ENCODE results near the gene PRPSAP2.
A peak's percentile ranks its signal among the peaks of the same experiment; 100 is the strongest.
"Not testable (repeated sequence)": the region's sequence is repeated elsewhere in the genome, so short reads cannot be mapped to it uniquely, and the experiment has no call there.

Gene PRPSAP2

GRCh38 chr17:18919963-18920362, 62.0 kb downstream of the PRPSAP2 start:
- Histone ChIP-seq H3K36me3 (ENCODE audit: insufficient read depth) (no peaks in the 10 kb centered on the region), H3K9ac (peak overlapping the region; percentile 78; the same call in 1 of the 2 replicates), H3K27me3 (ENCODE audit: insufficient read depth, low read depth) (no peaks in the 10 kb centered on the region), H2AFZ (ENCODE audit: low read depth) (no peak overlapping the region), H3K4me2 (peak overlapping the region; percentile 66), H3K4me1 (ENCODE audit: low read depth, poor library complexity, severe bottlenecking) (peaks cover 56% of the 10 kb centered on the region), H3K4me3 (IDR thresholded peaks at IDR 0.05; ENCODE audit: insufficient read depth, low read depth, low read length) (no peak overlapping the region), H3K79me2 (ENCODE audit: insufficient read depth, low read depth) (peaks cover 9% of the 10 kb centered on the region; the same call in 1 of the 2 replicates), H3K27ac (peak overlapping the region; percentile 95), H4K20me1 (ENCODE audit: insufficient read depth) (no peaks in the 10 kb centered on the region)
- no peak for TF ChIP-seq CTCF (conservative IDR thresholded peaks at IDR 0.05; ENCODE audit: low read depth, low read length)

- Histone ChIP-seq H2AFZ (ENCODE audit: low read depth) (no peak overlapping the region), H3K4me1 (ENCODE audit: low read depth, poor library complexity, severe bottlenecking) (peaks cover 56% of the 10 kb centered on the region), H3K9ac (peak overlapping the region; percentile 78; the same call in 1 of the 2 replicates), H3K4me3 (IDR thresholded peaks at IDR 0.05; ENCODE audit: insufficient read depth, low read depth, low read length) (no peak overlapping the region), H3K36me3 (ENCODE audit: insufficient read depth) (no peaks in the 10 kb centered on the region), H3K27me3 (ENCODE audit: insufficient read depth, low read depth) (no peaks in the 10 kb centered on the region), H3K27ac (peak overlapping the region; percentile 95), H3K79me2 (ENCODE audit: insufficient read depth, low read depth) (peaks cover 9% of the 10 kb centered on the region; the same call in 1 of the 2 replicates), H4K20me1 (ENCODE audit: insufficient read depth) (no peaks in the 10 kb centered on the region), H3K4me2 (peak overlapping the region; percentile 66)
- no peak for TF ChIP-seq CTCF (conservative IDR thresholded peaks at IDR 0.05; ENCODE audit: low read depth, low read length)
These were observed 63.0 kb downstream of the PRPSAP2 start for GRCh38 chr17:18920911-18921441.

GRCh38 chr17:18921485-18921884, 63.6 kb downstream of the PRPSAP2 start:
- Histone ChIP-seq H3K27ac (peak overlapping the region; percentile 95), H4K20me1 (ENCODE audit: insufficient read depth) (no peaks in the 10 kb centered on the region), H2AFZ (ENCODE audit: low read depth) (no peak overlapping the region), H3K4me1 (ENCODE audit: low read depth, poor library complexity, severe bottlenecking) (peaks cover 56% of the 10 kb centered on the region), H3K36me3 (ENCODE audit: insufficient read depth) (no peaks in the 10 kb centered on the region), H3K9ac (peak overlapping the region; percentile 78), H3K79me2 (ENCODE audit: insufficient read depth, low read depth) (peaks cover 9% of the 10 kb centered on the region; the same call in 1 of the 2 replicates), H3K27me3 (ENCODE audit: insufficient read depth, low read depth) (no peaks in the 10 kb centered on the region), H3K4me3 (IDR thresholded peaks at IDR 0.05; ENCODE audit: insufficient read depth, low read depth, low read length) (no peak overlapping the region), H3K4me2 (peak overlapping the region; percentile 66)
- no peak for TF ChIP-seq CTCF (conservative IDR thresholded peaks at IDR 0.05; ENCODE audit: low read depth, low read length)

- Histone ChIP-seq H3K36me3 (ENCODE audit: insufficient read depth) (no peaks in the 10 kb centered on the region), H3K4me1 (ENCODE audit: low read depth, poor library complexity, severe bottlenecking) (peaks cover 56% of the 10 kb centered on the region), H3K27ac (peak overlapping the region; percentile 95), H3K9ac (peak overlapping the region; percentile 78), H3K79me2 (ENCODE audit: insufficient read depth, low read depth) (peaks cover 9% of the 10 kb centered on the region; the same call in 1 of the 2 replicates), H3K4me3 (IDR thresholded peaks at IDR 0.05; ENCODE audit: insufficient read depth, low read depth, low read length) (no peak overlapping the region), H4K20me1 (ENCODE audit: insufficient read depth) (no peaks in the 10 kb centered on the region), H3K27me3 (ENCODE audit: insufficient read depth, low read depth) (no peaks in the 10 kb centered on the region), H2AFZ (ENCODE audit: low read depth) (no peak overlapping the region), H3K4me2 (peak overlapping the region; percentile 66)
- no peak for TF ChIP-seq CTCF (conservative IDR thresholded peaks at IDR 0.05; ENCODE audit: low read depth, low read length)
These were observed 64.1 kb downstream of the PRPSAP2 start for GRCh38 chr17:18921912-18922451.

- peak overlapping the region; percentile 95 for H3K27ac ChIP-seq
- H3K9ac ChIP-seq, result peak overlapping the region; percentile 78
- peak overlapping the region; percentile 66 for H3K4me2 ChIP-seq
- H3K4me1 ChIP-seq (ENCODE audit: low read depth, poor library complexity, severe bottlenecking), result peaks cover 56% of the 10 kb centered on the region
- not testable (repeated sequence) for H3K36me3 ChIP-seq (ENCODE audit: insufficient read depth); H3K4me3 ChIP-seq (IDR thresholded peaks at IDR 0.05; ENCODE audit: insufficient read depth, low read depth, low read length); H3K27me3 ChIP-seq (ENCODE audit: insufficient read depth, low read depth); H2AFZ ChIP-seq (ENCODE audit: low read depth); H4K20me1 ChIP-seq (ENCODE audit: insufficient read depth); H3K79me2 ChIP-seq (ENCODE audit: insufficient read depth, low read depth)
These were observed 64.7 kb downstream of the PRPSAP2 start for GRCh38 chr17:18922596-18922995.
